ENCODE measurements around the gene FHOD1. TPM values are rescaled to one million over a fixed set of nuclear protein-coding genes. Genes with fewer than 3 reads are reported as not detected.

The FHOD1 gene
- total and polyA plus RNA-seq, 9 of the 15 experiments (the other 6 are each of a cell fraction or from before 2014, with no cell fraction given): 18.7 to 126 (median 32.3) TPM

GRCh38 chr16:67191995-67192681, 55.1 kb downstream of the FHOD1 start, which contains the start of gene E2F4 (continued):
- TF ChIP-seq CBFB (CRISPR knock-in tag; IDR thresholded peaks at IDR 0.05) (no peak), RB1 (IDR thresholded peaks at IDR 0.05; ENCODE audit: low read depth) (peak; percentile 78; the same call in 1 of the 2 replicates), EP300 (IDR thresholded peaks at IDR 0.05; ENCODE audit: low read length) (peak; percentile 41; the same call in 1 of the 2 replicates), HNRNPLL (IDR thresholded peaks at IDR 0.05; ENCODE audit: low read depth, low read length, poor library complexity, severe bottlenecking) (peak; percentile 25), NR2C2 (CRISPR knock-in tag; IDR thresholded peaks at IDR 0.05) (peak; percentile 74), NR2C2 (tag; IDR thresholded peaks at IDR 0.05) (peak; percentile 84; the same call in 1 of the 2 replicates), NKRF (IDR thresholded peaks at IDR 0.05; ENCODE audit: borderline replicate concordance) (peak; percentile 79), ZBTB11 (CRISPR knock-in tag; IDR thresholded peaks at IDR 0.05) (peak in 2 of 3 experiments; percentile 66 to 91; a peak in 4 of 6 replicates), PML (IDR thresholded peaks at IDR 0.05; ENCODE audit: low read length) (0 out of 2 replicates have a peak, but pooled peaks have one; percentile 18), SIN3B (IDR thresholded peaks at IDR 0.05; ENCODE audit: low read depth) (peak; percentile 87), CTBP1 (IDR thresholded peaks at IDR 0.05; ENCODE audit: borderline replicate concordance) (peak; percentile 54), ZBTB43 (CRISPR knock-in tag; IDR thresholded peaks at IDR 0.05) (0 out of 2 replicates have a peak, but pooled peaks have one; percentile 35), SRF (CRISPR knock-in tag; IDR thresholded peaks at IDR 0.05) (0 out of 4 replicates have a peak, but pooled peaks of 1 of the 2 experiments have one; percentile 9), SOX6 (IDR thresholded peaks at IDR 0.05) (peak; percentile 39; the same call in 1 of the 2 replicates), HOXB6 (CRISPR knock-in tag; IDR thresholded peaks at IDR 0.05; ENCODE audit: borderline replicate concordance) (no peak), WHSC1 (IDR thresholded peaks at IDR 0.05; ENCODE audit: low read length) (no peak), PPARD (CRISPR knock-in tag; IDR thresholded peaks at IDR 0.05) (no peak), MTF1 (CRISPR knock-in tag; IDR thresholded peaks at IDR 0.05; ENCODE audit: borderline replicate concordance) (no peak)

Data from K562 (cell line).